ENCODE results near the gene SLC12A2. TPM values are rescaled to one million over a fixed set of nuclear protein-coding genes. Genes with fewer than 3 reads are reported as not detected.

SLC12A2 gene
- total RNA-seq, 2 experiments from 2014 or later: 20.6 to 36.5 TPM

GRCh38 chr5:128097224-128097623, 13.7 kb downstream of the SLC12A2 start:
- H3K79me2 ChIP-seq (ENCODE audit: insufficient read depth, low read depth, low read length): peaks cover 100% of the 10 kb centered on the region
- no peak overlapping the region for H3K4me2 ChIP-seq (ENCODE audit: low read length)
- POLR2A ChIA-PET: no interaction called here

DNA sequence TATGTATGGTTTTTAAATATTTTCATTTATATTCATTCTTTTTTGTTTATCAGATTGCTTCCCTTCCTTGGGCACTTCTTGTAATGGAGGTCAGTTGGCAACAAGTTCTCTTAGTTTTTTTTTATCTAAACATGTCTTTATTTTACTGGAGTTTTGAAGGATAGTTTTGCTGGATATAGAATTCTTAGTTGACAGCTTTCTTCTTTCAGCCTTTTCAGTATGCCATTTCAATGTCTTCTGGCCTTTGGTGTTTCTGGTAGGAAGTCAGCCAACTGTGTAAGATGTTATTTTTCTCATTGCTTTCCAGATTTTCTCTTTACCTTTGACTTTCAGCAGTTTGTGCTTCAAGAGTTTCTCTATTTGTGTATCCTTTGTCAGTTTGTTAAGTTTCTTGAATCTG, 14.2 kb downstream of the SLC12A2 start:
- TF ChIP-seq CTCF (conservative IDR thresholded peaks at IDR 0.05; ENCODE audit: low read length): no peak
- TF ChIP-seq EZH2phosphoT487 (IDR thresholded peaks at IDR 0.05; ENCODE audit: borderline replicate concordance, low read depth, low read length): no peak
- no peak overlapping the region for H3K4me3 ChIP-seq (ENCODE audit: low read depth, low read length, poor library complexity, severe bottlenecking)
- no peak overlapping the region for H3K4me2 ChIP-seq (ENCODE audit: low read length)
- no peak overlapping the region for H2AFZ ChIP-seq (ENCODE audit: low read length)
- H3K36me3 ChIP-seq (ENCODE audit: insufficient read depth, low read length): peaks cover 78% of the 10 kb centered on the region
- ChIA-PET POLR2A (no interaction called here), CTCF (ENCODE audit: unreplicated experiment) (no interaction called here)
- H4K20me1 ChIP-seq (ENCODE audit: insufficient read depth, low read length): no peaks in the 10 kb centered on the region
- peak; percentile 23 for DNase-seq (ENCODE audit: low spot score)
- H3K27ac ChIP-seq (ENCODE audit: low read depth, low read length, poor library complexity, severe bottlenecking): no peak overlapping the region
- H3K79me2 ChIP-seq (ENCODE audit: insufficient read depth, low read depth, low read length): peaks cover 98% of the 10 kb centered on the region
- intact Hi-C loops (cut with micrococcal nuclease; ENCODE audit: unreplicated experiment): no loop called here
- no peaks in the 10 kb centered on the region for H3K9me2 ChIP-seq (ENCODE audit: insufficient read depth, low read length)
- peaks cover 42% of the 10 kb centered on the region for H3K9me3 ChIP-seq (ENCODE audit: low read length)
- no peaks in the 10 kb centered on the region for H3K4me1 ChIP-seq (ENCODE audit: insufficient read depth, low read length, poor library complexity, severe bottlenecking)
- no TSS peak for BruUV-seq (replicated peaks)

More at GRCh38 chr5:128097224-128097623, 13.7 kb downstream of the SLC12A2 start:
- Histone ChIP-seq H4K20me1 (ENCODE audit: insufficient read depth, low read length) (no peaks in the 10 kb centered on the region), H3K4me1 (ENCODE audit: insufficient read depth, low read length, poor library complexity, severe bottlenecking) (no peaks in the 10 kb centered on the region), H3K9me3 (ENCODE audit: low read length) (peaks cover 42% of the 10 kb centered on the region), H3K4me3 (ENCODE audit: low read depth, low read length, poor library complexity, severe bottlenecking) (no peak overlapping the region), H3K36me3 (ENCODE audit: insufficient read depth, low read length) (peaks cover 80% of the 10 kb centered on the region), H3K9me2 (ENCODE audit: insufficient read depth, low read length) (no peaks in the 10 kb centered on the region), H3K27ac (ENCODE audit: low read depth, low read length, poor library complexity, severe bottlenecking) (no peak overlapping the region), H2AFZ (ENCODE audit: low read length) (no peak overlapping the region)
- no TSS peak for BruUV-seq (replicated peaks)
- CTCF ChIA-PET (ENCODE audit: unreplicated experiment): no interaction called here
- no peak for DNase-seq (ENCODE audit: low spot score)
- TF ChIP-seq EZH2phosphoT487 (IDR thresholded peaks at IDR 0.05; ENCODE audit: borderline replicate concordance, low read depth, low read length) (no peak), CTCF (conservative IDR thresholded peaks at IDR 0.05; ENCODE audit: low read length) (no peak)
- intact Hi-C loops (cut with micrococcal nuclease; ENCODE audit: unreplicated experiment): no loop called here

DNA sequence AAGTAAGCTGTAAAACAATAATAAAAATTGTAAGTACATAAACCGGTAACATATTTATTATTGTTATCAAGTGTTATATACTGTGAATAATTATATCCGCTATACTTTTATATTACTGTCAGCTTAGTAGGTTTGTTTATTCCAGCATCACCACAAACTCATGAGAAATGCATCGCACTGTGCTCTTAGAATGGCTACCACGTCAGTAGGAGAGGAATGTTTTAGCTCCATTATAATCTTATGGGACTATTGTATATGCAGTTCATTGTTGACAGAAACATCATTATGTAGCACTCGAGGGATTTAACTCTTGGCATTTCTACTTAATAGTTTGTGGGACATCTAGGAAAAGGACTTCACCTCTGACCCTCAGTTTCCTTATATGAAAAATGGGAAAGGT, 16.4 kb downstream of the SLC12A2 start:
- H3K9me3 ChIP-seq (ENCODE audit: low read length): peaks cover 39% of the 10 kb centered on the region
- H3K79me2 ChIP-seq (ENCODE audit: insufficient read depth, low read depth, low read length): peaks cover 94% of the 10 kb centered on the region
- H3K9me2 ChIP-seq (ENCODE audit: insufficient read depth, low read length): no peaks in the 10 kb centered on the region
- BruUV-seq (replicated peaks): no TSS peak
- CTCF ChIA-PET (ENCODE audit: unreplicated experiment): interaction anchor here (0.6 kb wide), 1 partner anchor 54 kb away, joined by 3 read pairs; no protein-coding TSS in a partner anchor
- no peak for DNase-seq (ENCODE audit: low spot score)
- no peak overlapping the region for H3K4me3 ChIP-seq (ENCODE audit: low read depth, low read length, poor library complexity, severe bottlenecking)
- peaks cover under 1% of the 10 kb centered on the region for H3K4me1 ChIP-seq (ENCODE audit: insufficient read depth, low read length, poor library complexity, severe bottlenecking)
- H3K4me2 ChIP-seq (ENCODE audit: low read length): no peak overlapping the region
- POLR2A ChIA-PET: interaction anchor here (0.6 to 2.0 kb wide), 4 partner anchors 9 to 544 kb away, joined by 4 to 7 read pairs (median 6); no protein-coding TSS in a partner anchor
- no peaks in the 10 kb centered on the region for H4K20me1 ChIP-seq (ENCODE audit: insufficient read depth, low read length)
- TF ChIP-seq EZH2phosphoT487 (IDR thresholded peaks at IDR 0.05; ENCODE audit: borderline replicate concordance, low read depth, low read length): no peak
- no peak for TF ChIP-seq CTCF (conservative IDR thresholded peaks at IDR 0.05; ENCODE audit: low read length)
- H3K27ac ChIP-seq (ENCODE audit: low read depth, low read length, poor library complexity, severe bottlenecking): no peak overlapping the region
- peaks cover 69% of the 10 kb centered on the region for H3K36me3 ChIP-seq (ENCODE audit: insufficient read depth, low read length)
- intact Hi-C loops (cut with micrococcal nuclease; ENCODE audit: unreplicated experiment): no loop called here
- no peak overlapping the region for H2AFZ ChIP-seq (ENCODE audit: low read length)
